Loucy (cell line): ENCODE measurements around the gene SLC26A1.

Source experiments
- H2AFZ ChIP-seq: fragments of 200-600 bp; sonication (generic); 2 replicates; pipeline ENCODE4 v1.6.0; 2016; ENCODE audit warnings: antibody characterized with exemption, mild to moderate bottlenecking, low read length, moderate library complexity
- H3F3A ChIP-seq: fragments of 200-600 bp; 2 replicates; pipeline ENCODE4 v1.6.0; 2016; ENCODE audit warnings: antibody characterized with exemption, low read depth, mild to moderate bottlenecking
- H3K27me3 ChIP-seq: fragments of 200-600 bp; sonication (generic); 2 replicates; pipeline ENCODE4 v1.6.1; 2014; ENCODE audit warnings: low read length, mild to moderate bottlenecking; ENCODE audit not compliant: insufficient read depth, poor library complexity, severe bottlenecking
- H3K36me3 ChIP-seq: fragments of 200-600 bp; sonication (generic); 2 replicates; pipeline ENCODE4 v1.6.1; 2016; ENCODE audit warnings: low read length; ENCODE audit not compliant: insufficient read depth
- H3K4me1 ChIP-seq: fragments of 200-600 bp; sonication (generic); 2 replicates; pipeline ENCODE4 v1.5.1; 2014; ENCODE audit warnings: low read length, mild to moderate bottlenecking; ENCODE audit not compliant: insufficient read depth, poor library complexity, severe bottlenecking
- H3K4me2 ChIP-seq: fragments of 200-600 bp; sonication (generic); 2 replicates; pipeline ENCODE4 v1.6.0; 2014; ENCODE audit warnings: antibody characterized with exemption, low read length, low read depth, mild to moderate bottlenecking; ENCODE audit not compliant: poor library complexity, severe bottlenecking
- H3K4me3 ChIP-seq: fragments of 200-600 bp; sonication (generic); 2 replicates; pipeline ENCODE4 v1.5.1; 2014; ENCODE audit warnings: low read length, mild to moderate bottlenecking, mixed read lengths; ENCODE audit not compliant: poor library complexity, severe bottlenecking
- H3K79me2 ChIP-seq: fragments of 200-600 bp; sonication (generic); 2 replicates; pipeline ENCODE4 v1.6.1; 2014; ENCODE audit warnings: low read length; ENCODE audit not compliant: insufficient read depth
- H3K9ac ChIP-seq: fragments of 200-600 bp; sonication (generic); 2 replicates; pipeline ENCODE4 v1.6.0; 2014; ENCODE audit warnings: mild to moderate bottlenecking, low read depth, low read length, moderate library complexity; ENCODE audit not compliant: poor library complexity, severe bottlenecking
- H3K9me2 ChIP-seq: fragments of 200-600 bp; sonication (generic); replicated peaks from 2 replicates; pipeline ENCODE4 v1.6.1; 2016; ENCODE audit warnings: low read depth, low read length, mixed read lengths
- H3K9me3 ChIP-seq: fragments of 200-600 bp; sonication (generic); 2 replicates; pipeline ENCODE4 v1.6.1; 2014; ENCODE audit warnings: mild to moderate bottlenecking, antibody characterized with exemption, low read length, low read depth; ENCODE audit not compliant: insufficient read depth
- H4K20me1 ChIP-seq: fragments of 200-600 bp; sonication (generic); 2 replicates; pipeline ENCODE4 v1.6.0; 2014; ENCODE audit warnings: antibody characterized with exemption, low read length, mild to moderate bottlenecking; ENCODE audit not compliant: insufficient read depth, poor library complexity, severe bottlenecking
- CTCF ChIP-seq: fragments of 200-600 bp; sonication (generic); conservative IDR thresholded peaks from 2 replicates; pipeline ENCODE4 v1.5.1; 2014; ENCODE audit warnings: mild to moderate bottlenecking, antibody characterized with exemption, low read length
- EZH2phosphoT487 ChIP-seq: fragments of 200-600 bp; IDR thresholded peaks from 2 replicates; pipeline ENCODE4 v1.6.1; 2018; ENCODE audit warnings: antibody characterized with exemption, mild to moderate bottlenecking, moderate library complexity, borderline replicate concordance

Gene SLC26A1

DNA sequence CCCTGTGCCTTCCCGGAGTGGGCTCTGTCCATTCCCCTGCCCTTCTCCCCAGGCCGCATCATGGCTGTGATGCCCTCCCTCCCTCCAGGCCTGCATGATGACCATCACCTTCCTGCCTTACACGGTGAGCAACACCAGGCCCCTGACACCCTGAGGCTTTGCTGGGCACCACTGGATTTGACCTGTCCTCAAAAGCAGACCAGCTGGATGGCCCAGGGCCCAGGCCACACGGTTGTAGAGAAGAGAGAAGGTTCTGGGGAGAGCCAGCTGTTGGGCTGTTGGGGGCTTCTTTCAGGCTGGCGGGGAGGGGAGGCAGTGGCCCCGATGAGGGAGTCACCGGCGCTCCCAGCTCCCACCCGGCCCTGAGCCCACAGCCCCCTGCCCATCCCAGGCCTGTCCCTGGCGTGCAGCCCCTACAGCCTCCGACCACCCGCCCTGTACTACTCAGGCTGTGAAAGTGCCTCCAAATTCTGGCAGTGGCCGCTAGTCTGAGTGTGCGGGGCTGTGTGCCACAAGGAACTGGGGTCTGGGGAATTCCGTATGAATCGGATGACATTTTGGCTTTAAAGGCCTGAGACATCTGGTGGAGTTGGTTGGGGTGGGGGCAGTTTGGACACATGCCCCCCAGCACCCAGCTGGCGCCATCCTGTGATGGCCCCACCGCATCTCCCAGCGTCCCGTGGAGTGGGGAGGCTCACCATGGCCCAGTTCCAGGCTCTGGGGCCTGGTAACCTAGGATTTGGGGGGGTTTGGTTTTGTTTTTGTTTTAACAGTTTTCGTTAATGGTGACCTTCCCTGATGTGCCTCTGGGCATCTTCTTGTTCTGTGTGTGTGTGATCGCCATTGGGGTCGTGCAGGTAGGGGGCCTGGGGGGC is 41.4 kb downstream of the SLC26A1 start:
- TF ChIP-seq CTCF (no peak), EZH2phosphoT487 (no peak)
- H3K4me2 ChIP-seq = no peak overlapping the region

GRCh38 chr4:951186-951585 is 42.0 kb downstream of the SLC26A1 start:
- Histone ChIP-seq H3K9me3 (no peaks in the 10 kb centered on the region), H3K4me1 (no peaks in the 10 kb centered on the region), H3K9ac (no peak overlapping the region), H3K4me3 (no peak overlapping the region), H3K9me2 (no peaks in the 10 kb centered on the region), H3K4me2 (no peak overlapping the region), H3F3A (no peaks in the 10 kb centered on the region), H3K79me2 (no peaks in the 10 kb centered on the region), H2AFZ (no peak overlapping the region), H4K20me1 (no peaks in the 10 kb centered on the region), H3K36me3 (no peaks in the 10 kb centered on the region), H3K27me3 (no peaks in the 10 kb centered on the region)
- TF ChIP-seq EZH2phosphoT487 (no peak), CTCF (no peak)

More for the DNA sequence above, 41.4 kb downstream of the SLC26A1 start:
- H3K9ac ChIP-seq = no peak overlapping the region
- no peak overlapping the region for H2AFZ ChIP-seq
- H3K4me1 ChIP-seq = no peaks in the 10 kb centered on the region
- H3K9me3 ChIP-seq = no peaks in the 10 kb centered on the region
- H3K36me3 ChIP-seq = no peaks in the 10 kb centered on the region
- no peaks in the 10 kb centered on the region for H3K79me2 ChIP-seq
- H3K9me2 ChIP-seq = no peaks in the 10 kb centered on the region
- no peaks in the 10 kb centered on the region for H3F3A ChIP-seq
- no peaks in the 10 kb centered on the region for H4K20me1 ChIP-seq
- H3K27me3 ChIP-seq = no peaks in the 10 kb centered on the region
- no peak overlapping the region for H3K4me3 ChIP-seq

DNA sequence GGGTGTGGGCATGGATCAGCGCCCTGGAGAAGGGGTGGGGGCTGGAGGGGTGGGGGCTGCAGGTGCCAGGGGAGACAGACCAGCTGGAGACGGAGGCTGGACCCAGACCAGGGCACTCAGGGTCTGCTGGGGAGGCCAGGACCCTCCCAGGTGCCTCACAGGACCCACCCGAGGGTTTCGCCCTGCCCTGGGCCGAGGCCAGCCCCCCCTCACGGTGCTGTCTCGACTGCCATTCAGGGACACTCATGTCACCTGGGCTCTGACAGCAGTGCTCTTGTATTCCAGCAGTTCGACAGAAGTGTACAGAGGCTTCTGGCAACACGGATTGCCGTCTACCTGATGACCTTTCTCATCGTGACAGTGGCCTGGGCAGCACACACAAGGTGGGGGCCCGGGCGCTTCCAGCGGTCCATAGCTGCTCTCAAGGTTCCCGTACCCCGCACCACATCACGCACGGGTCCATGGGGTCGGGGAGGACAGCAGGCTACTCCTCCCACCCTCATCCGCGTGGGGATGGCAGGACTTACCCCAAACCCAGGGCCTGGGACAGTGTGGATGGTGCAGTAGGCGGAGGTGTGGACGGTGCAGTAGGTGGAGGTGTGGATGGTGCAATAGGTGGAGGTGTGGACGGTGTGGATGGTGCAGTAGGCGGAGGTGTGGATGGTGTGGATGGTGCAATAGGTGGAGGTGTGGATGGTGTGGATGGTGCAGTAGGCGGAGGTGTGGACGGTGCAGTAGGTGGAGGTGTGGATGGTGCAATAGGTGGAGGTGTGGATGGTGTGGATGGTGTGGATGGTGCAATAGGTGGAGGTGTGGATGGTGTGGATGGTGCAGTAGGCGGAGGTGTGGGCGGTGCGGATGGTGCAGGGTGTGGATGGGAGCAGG is 42.8 kb downstream of the SLC26A1 start:
- no peak for TF ChIP-seq EZH2phosphoT487
- TF ChIP-seq CTCF = no peak
- Histone ChIP-seq H3K4me2 (no peak overlapping the region), H2AFZ (no peak overlapping the region), H3K27me3 (no peaks in the 10 kb centered on the region), H3K9ac (no peak overlapping the region), H3K9me3 (no peaks in the 10 kb centered on the region), H3K4me3 (no peak overlapping the region), H3K4me1 (no peaks in the 10 kb centered on the region), H3K9me2 (no peaks in the 10 kb centered on the region), H3K36me3 (no peaks in the 10 kb centered on the region), H4K20me1 (no peaks in the 10 kb centered on the region), H3K79me2 (no peaks in the 10 kb centered on the region), H3F3A (no peaks in the 10 kb centered on the region)
